HG02970 (cell line): Measurements from ENCODE around the gene TMX2.
"Not testable (repeated sequence)": the region's sequence is repeated elsewhere in the genome, so short reads cannot be mapped to it uniquely, and the experiment has no call there.

Experiments
- ATAC-seq: cut with Tn5 transposase; IDR thresholded peaks from one replicate; pipeline ENCODE4 v1.9.1; 2021; ENCODE audit warnings: mild to moderate bottlenecking, moderate library complexity, moderate number of reproducible peaks; ENCODE audit not compliant: unreplicated experiment, low FRiP score

Gene TMX2, protein sequence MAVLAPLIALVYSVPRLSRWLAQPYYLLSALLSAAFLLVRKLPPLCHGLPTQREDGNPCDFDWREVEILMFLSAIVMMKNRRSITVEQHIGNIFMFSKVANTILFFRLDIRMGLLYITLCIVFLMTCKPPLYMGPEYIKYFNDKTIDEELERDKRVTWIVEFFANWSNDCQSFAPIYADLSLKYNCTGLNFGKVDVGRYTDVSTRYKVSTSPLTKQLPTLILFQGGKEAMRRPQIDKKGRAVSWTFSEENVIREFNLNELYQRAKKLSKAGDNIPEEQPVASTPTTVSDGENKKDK

DNA sequence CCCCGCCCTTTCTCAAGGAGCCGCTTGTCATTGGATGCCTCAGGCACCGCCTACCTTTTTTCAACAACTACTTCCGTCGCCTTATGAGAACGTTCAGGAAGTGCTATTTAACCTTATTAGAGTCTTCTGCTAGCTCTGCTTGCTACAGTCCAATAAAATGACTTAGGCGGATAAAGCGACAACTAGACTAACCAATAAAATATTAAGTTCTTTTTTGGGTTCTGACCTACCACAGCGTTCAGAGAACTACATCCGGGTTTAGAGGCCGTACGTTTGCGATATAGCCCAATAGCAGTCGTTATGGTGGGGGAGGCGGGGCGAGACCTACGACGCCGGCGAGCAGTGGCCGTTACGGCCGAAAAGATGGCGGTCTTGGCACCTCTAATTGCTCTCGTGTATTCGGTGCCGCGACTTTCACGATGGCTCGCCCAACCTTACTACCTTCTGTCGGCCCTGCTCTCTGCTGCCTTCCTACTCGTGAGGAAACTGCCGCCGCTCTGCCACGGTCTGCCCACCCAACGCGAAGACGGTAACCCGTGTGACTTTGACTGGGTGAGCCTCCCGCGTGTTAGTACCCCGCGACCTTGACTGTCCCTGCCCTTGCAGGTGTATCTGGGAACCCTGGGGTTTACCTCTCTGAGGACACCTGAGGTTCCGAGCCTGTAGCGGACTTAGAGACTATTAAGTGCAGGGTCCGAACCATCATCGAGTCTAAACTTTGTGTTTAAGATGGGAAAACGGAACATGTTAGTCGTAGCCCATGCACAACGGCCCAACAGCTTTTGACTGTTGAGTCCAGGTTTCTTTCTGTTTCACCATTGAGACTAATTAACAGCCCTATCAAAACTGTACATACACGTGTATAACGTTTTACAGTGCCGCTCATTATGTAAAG lies at the start of gene TMX2:
Gene TMX2 (plus strand): TSS at position 338 of the 895 bp plus-strand sequence. CDS start 26 bp downstream, at position 364.
- ATAC-seq: peak; percentile 94

DNA sequence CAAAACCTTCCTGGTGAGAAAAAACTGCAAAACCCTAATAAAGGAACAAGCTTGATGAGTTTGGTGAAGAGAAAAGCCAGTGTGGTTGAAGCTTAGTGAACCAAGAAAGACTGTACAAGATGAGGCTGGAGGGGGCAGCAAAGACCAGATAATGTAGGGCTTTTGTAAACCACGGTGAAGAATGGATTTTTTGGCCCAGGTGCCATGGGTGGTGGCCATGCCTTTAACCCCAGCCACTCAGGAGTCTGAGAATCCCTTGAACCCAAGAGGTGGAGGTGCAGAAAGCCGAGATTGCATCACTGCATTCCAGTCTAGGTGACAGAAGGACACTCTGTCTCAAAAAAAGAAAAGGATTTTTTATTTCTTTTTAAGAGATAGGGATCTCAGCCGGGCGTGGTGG lies 49.5 kb upstream of the TMX2 start:
- no peak for ATAC-seq

GRCh38 chr11:57663975-57664374 lies 48.4 kb upstream of the TMX2 start:
- no peak for ATAC-seq

GRCh38 chr11:57667117-57667735 lies 45.2 kb upstream of the TMX2 start:
- ATAC-seq: peak; percentile 72

DNA sequence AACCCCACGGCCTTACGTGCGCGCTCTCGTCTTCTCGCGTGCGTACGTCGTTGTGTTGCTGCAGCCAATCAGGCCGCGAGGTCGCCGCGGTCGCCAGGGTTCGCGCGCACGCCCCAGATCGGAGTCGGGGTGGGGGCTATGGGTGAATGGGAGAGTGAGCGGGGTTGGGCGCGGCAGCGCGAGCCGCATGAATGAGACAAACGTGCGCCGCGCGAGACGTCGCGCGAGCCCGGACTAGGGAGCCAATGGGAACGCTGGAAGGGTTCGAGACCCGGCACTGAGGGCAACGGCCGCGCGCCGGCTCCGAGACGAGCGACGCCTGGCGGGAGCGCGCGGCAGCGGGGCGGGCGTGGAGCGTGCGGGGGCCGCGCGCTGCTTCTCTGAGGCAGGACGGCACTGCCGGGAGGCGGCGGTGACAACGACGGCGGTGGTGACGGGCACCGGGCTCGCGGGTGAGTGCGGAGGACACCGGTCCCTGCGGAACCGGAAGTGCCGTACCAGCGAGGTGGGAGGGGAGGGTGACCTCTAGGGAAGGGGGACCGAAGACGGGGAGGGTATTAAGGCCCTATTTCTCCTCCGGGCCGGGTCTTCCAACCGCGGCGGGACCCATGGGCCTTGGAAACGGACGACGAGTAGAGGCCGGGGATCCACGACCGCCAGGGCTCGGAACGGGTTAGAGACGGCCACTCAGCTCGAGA lies 44.5 kb upstream of the TMX2 start, which contains the start of gene ZDHHC5:
Gene ZDHHC5 (plus strand): TSS at position 379 of the 698 bp plus-strand sequence. CDS start 4,977 bp downstream, outside the sequence.
- ATAC-seq: peak; percentile 88

DNA sequence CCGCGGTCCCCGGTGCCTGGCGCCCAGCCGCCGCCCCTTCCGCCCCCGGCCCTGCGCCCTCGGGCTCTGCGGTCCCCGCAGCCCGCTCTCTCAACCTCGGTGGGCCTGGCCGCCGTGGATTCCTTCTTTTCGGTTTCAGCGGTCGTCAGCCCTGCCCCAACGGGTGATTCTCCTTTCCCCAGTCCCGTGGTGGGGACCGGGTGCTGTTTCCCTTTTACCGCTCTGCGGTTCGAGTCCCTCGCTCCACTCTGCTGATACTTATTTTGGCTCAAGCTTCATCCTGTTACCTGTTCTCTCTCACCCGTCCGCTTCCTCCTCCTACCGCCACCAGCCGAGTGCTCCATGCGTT lies 44.0 kb upstream of the TMX2 start:
- ATAC-seq: no peak

GRCh38 chr11:57674251-57674650 lies 38.1 kb upstream of the TMX2 start:
- no peak for ATAC-seq

DNA sequence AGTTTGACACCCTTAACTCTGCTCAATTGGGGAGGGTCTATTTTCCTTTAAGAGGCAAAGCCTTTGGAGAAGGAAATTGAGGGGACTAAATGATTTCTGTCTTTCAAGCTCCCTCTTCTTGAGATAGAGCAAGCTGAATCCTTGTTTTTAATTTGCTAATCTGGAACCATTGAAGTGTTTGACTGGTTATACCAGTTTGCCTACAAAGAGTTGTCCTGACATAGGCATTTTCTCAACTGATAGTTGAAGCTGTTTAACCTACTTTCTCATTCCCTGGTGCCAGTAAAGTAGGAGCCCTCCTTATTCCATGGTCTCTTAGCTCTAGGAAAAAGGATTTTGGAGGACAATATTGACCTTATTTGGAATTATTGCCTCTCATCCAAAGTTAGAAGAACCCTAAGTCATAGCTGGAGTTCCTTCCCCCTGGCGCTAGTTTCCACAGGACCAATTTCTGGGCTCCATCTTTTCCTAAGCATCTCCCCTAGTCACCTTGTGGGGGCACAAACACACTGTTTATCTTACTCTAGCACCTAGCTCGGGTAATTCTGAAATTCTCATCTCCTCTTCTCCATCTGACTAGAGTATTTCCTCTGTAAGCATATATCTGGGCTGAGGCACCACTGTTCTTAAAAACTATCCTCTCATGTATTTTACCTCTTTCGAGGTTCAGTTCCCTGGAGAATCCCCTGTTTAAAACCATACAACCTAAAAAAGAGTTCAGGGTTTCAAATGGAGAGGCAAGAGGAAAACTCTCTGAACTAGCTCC lies 37.0 kb upstream of the TMX2 start:
- ATAC-seq: no peak

DNA sequence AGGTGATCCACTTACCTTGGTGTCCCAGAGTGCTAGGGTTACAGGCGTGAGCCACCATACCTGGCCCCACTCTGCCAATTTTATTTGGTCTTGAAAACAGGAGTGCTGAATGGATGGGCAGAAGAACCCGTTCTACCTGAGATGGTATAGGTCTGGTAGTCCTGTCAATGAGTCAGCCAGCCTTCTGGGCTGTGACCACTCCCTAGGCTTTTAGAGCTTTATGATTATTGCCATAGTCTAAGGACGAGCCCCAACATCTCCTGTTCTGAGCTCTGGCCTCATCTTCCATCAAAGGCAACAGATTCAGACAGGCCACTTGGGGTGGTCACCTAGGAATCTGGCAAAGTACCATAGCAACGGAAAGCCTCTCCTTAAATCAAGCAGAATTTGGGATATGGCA lies 33.0 kb upstream of the TMX2 start:
- ATAC-seq: no peak

DNA sequence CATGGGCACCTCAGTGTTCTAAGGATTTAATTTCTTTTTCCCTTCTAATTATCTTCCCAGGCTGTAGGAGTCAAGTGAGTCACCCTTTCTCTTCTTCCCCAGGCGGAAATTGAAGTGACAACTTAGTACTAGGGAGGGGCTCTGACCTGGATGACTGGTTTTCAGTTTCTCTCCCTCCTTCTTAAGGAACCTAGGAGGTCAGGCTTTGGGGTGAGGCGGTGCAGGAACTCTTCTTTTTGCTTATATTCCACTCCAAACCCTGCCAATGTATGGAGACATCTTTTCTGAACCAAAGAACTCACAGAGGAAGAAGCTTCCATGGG lies 31.9 kb upstream of the TMX2 start:
- no peak for ATAC-seq

- no peak for ATAC-seq
Measured at GRCh38 chr11:57681168-57681567, 31.2 kb upstream of the TMX2 start.

DNA sequence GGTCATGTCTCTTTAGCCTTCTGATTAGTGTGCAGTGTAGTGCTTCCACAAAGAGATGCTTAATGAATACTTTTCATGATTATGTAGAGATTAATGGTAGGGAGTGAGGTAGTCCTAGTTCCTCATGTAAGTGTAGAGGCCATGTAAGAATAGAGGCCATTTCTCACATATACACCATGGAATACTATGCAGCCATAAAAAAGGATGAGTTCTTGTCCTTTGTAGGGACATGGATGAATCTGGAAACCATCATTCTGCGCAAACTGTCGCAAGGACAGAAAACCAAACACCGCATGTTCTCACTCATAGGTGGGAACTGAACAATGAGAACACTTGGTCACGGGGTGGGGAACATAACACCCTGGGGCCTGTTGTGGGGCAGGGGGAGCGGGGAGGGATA lies 21.9 kb upstream of the TMX2 start:
- ATAC-seq: not testable (repeated sequence)

GRCh38 chr11:57698843-57699365 lies 13.5 kb upstream of the TMX2 start:
- ATAC-seq: no peak

DNA sequence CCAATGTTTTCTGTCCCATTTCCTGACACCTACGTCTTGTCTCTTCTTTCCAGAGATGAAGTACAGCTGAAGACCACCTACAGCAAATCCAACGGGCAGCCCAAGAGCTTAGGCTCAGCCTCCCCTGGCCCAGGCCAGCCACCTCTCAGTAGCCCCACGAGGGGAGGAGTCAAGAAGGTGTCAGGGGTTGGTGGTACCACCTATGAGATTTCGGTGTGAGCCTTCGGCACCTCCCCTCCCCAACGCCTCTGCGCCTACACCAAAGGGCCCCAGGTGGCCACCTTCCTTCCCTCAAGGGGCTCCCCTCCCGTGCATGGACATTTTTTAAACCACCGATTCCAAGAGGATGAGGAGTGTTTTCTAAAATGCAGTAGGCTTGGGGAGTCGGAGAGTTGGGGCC lies 12.6 kb upstream of the TMX2 start:
- ATAC-seq: no peak

GRCh38 chr11:57700425-57700824 lies 12.0 kb upstream of the TMX2 start:
- ATAC-seq: no peak

DNA sequence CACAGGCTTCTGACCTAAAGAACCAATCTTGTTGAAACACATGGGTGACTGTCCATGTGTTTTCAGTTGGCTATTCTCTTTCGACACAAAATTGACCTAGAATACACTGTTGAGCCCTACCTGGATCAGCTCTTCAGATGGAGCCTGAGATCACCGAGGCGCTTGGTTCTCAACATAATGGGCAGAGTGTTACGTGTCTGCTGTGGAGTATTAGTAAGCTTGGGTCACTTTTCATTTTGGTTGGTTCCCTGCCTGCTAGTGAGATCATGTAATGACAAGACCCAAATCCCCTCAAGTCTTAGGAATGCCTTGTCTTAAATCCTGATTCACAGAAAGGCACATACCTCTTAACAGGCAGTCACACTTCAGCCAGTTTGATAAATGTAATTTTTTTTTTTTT lies 9.1 kb upstream of the TMX2 start:
- ATAC-seq: no peak

- no peak for ATAC-seq
Measured at GRCh38 chr11:57704932-57705331, 7.5 kb upstream of the TMX2 start.

DNA sequence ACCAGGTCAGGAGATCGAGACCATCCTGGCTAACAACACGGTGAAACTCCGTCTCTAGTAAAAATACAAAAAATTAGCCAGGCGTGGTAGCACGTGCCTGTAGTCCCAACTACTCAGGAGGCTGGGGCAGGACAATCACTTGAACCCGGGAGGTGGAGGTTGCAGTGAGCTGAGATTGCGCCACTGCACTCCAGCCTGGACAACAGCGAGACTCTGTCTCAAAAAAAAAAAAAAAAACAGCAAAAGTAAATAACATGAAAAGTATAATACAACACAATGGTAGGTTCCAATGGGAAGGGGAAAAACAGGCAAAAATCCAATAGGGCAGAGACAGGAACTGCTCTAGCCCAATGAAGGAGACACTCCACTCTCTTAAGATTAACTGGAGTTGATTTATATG lies 7.0 kb upstream of the TMX2 start:
- not testable (repeated sequence) for ATAC-seq

GRCh38 chr11:57709802-57710367 lies 2.5 kb upstream of the TMX2 start:
- ATAC-seq: no peak
